Measurements from ENCODE around the gene KCNK2. TPM values are rescaled to one million over a fixed set of nuclear protein-coding genes. Genes with fewer than 3 reads are reported as not detected.

KCNK2 gene
- total RNA-seq, 1 donor: 86.9 TPM

- no peak for TF ChIP-seq CTCF (IDR thresholded peaks at IDR 0.05; ENCODE audit: extremely low read depth, low read depth, low read length)
- Histone ChIP-seq H3K27me3 (ENCODE audit: insufficient read depth, low read length) (no peaks in the 10 kb centered on the region), H3K4me1 (ENCODE audit: insufficient read depth, low read length) (peaks cover 11% of the 10 kb centered on the region), H3K4me2 (ENCODE audit: insufficient read depth, low read length) (no peak overlapping the region), H3K9me3 (ENCODE audit: low read depth, low read length) (no peaks in the 10 kb centered on the region), H3K27ac (ENCODE audit: low read depth, low read length) (no peak overlapping the region), H2AFZ (ENCODE audit: low read length) (no peak overlapping the region), H3K4me3 (ENCODE audit: insufficient read depth, low read length) (no peak overlapping the region), H4K20me1 (ENCODE audit: insufficient read depth, low read length) (no peaks in the 10 kb centered on the region), H3K36me3 (ENCODE audit: insufficient read depth, low read length) (peaks cover 5% of the 10 kb centered on the region), H3K79me2 (ENCODE audit: insufficient read depth, low read length) (peaks cover 55% of the 10 kb centered on the region)
- no peak for DNase-seq (ENCODE audit: insufficient read length, low spot score, missing footprints)
These were observed 51.0 kb downstream of the KCNK2 start for GRCh38 chr1:215133532-215133931.

DNA sequence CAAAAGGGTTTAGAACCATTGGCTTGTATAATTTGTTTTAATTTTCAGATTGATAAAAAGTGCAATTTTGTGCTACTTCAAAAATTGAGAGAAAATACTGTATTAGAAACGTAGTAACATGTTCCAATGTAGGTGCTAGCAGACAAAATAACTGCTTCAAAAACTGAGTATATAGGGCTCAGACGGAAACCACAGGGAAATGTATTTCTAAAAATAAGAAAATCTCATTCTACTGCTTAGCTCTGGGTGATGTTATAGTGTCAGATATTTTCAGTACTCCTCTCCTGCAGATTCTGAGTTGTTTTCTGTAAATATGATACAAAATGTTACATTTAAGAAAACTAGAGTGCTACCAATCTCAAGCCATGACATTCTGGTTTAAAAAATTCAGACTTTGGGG is 55.4 kb downstream of the KCNK2 start:
- H4K20me1 ChIP-seq (ENCODE audit: insufficient read depth, low read length): no peaks in the 10 kb centered on the region
- H2AFZ ChIP-seq (ENCODE audit: low read length): no peak overlapping the region
- H3K27ac ChIP-seq (ENCODE audit: low read depth, low read length): no peak overlapping the region
- H3K36me3 ChIP-seq (ENCODE audit: insufficient read depth, low read length): peaks cover 5% of the 10 kb centered on the region
- H3K9me3 ChIP-seq (ENCODE audit: low read depth, low read length): peaks cover 2% of the 10 kb centered on the region
- TF ChIP-seq CTCF (IDR thresholded peaks at IDR 0.05; ENCODE audit: extremely low read depth, low read depth, low read length): no peak
- DNase-seq (ENCODE audit: insufficient read length, low spot score, missing footprints): no peak
- H3K4me3 ChIP-seq (ENCODE audit: insufficient read depth, low read length): no peak overlapping the region
- peaks cover 41% of the 10 kb centered on the region for H3K79me2 ChIP-seq (ENCODE audit: insufficient read depth, low read length)
- H3K27me3 ChIP-seq (ENCODE audit: insufficient read depth, low read length): no peaks in the 10 kb centered on the region
- no peak overlapping the region for H3K4me2 ChIP-seq (ENCODE audit: insufficient read depth, low read length)
- H3K4me1 ChIP-seq (ENCODE audit: insufficient read depth, low read length): no peaks in the 10 kb centered on the region

DNA sequence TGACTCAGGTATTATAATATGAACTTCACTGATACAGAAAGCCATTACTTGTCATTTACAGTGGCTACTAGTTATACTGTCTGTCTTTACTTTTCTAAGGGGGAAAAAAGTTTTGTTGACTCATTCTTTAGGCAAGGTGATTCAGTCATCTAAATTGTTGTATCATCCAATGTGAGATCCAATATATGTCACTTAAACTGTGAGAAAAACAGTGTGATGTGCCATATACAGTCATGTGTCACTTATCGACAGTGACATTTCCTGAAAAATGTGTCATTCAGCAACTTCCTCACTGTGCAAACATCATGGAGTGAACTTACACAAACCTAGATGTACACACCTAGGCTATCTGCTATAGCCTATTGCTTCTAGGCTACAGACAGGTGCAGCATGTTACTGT is 57.6 kb downstream of the KCNK2 start:
- Histone ChIP-seq H3K27ac (ENCODE audit: low read depth, low read length) (no peak overlapping the region), H3K36me3 (ENCODE audit: insufficient read depth, low read length) (no peaks in the 10 kb centered on the region)

GRCh38 chr1:215141460-215141859 is 58.9 kb downstream of the KCNK2 start:
- Histone ChIP-seq H3K4me1 (ENCODE audit: insufficient read depth, low read length) (peaks cover 2% of the 10 kb centered on the region), H3K9me3 (ENCODE audit: low read depth, low read length) (peaks cover 2% of the 10 kb centered on the region), H3K36me3 (ENCODE audit: insufficient read depth, low read length) (no peaks in the 10 kb centered on the region), H3K4me2 (ENCODE audit: insufficient read depth, low read length) (no peak overlapping the region), H3K27me3 (ENCODE audit: insufficient read depth, low read length) (no peaks in the 10 kb centered on the region), H3K4me3 (ENCODE audit: insufficient read depth, low read length) (no peak overlapping the region), H3K79me2 (ENCODE audit: insufficient read depth, low read length) (peaks cover 46% of the 10 kb centered on the region), H4K20me1 (ENCODE audit: insufficient read depth, low read length) (no peaks in the 10 kb centered on the region), H2AFZ (ENCODE audit: low read length) (no peak overlapping the region), H3K27ac (ENCODE audit: low read depth, low read length) (no peak overlapping the region)
- no peak for TF ChIP-seq CTCF (IDR thresholded peaks at IDR 0.05; ENCODE audit: extremely low read depth, low read depth, low read length)
- DNase-seq (ENCODE audit: insufficient read length, low spot score, missing footprints): no peak

More for the DNA sequence above, 57.6 kb downstream of the KCNK2 start:
- no peak for DNase-seq (ENCODE audit: insufficient read length, low spot score, missing footprints)
- H3K4me3 ChIP-seq (ENCODE audit: insufficient read depth, low read length): no peak overlapping the region
- peaks cover 41% of the 10 kb centered on the region for H3K79me2 ChIP-seq (ENCODE audit: insufficient read depth, low read length)
- no peaks in the 10 kb centered on the region for H4K20me1 ChIP-seq (ENCODE audit: insufficient read depth, low read length)
- no peak overlapping the region for H2AFZ ChIP-seq (ENCODE audit: low read length)
- TF ChIP-seq CTCF (IDR thresholded peaks at IDR 0.05; ENCODE audit: extremely low read depth, low read depth, low read length): no peak
- no peaks in the 10 kb centered on the region for H3K27me3 ChIP-seq (ENCODE audit: insufficient read depth, low read length)
- H3K4me1 ChIP-seq (ENCODE audit: insufficient read depth, low read length): no peaks in the 10 kb centered on the region
- no peak overlapping the region for H3K4me2 ChIP-seq (ENCODE audit: insufficient read depth, low read length)
- peaks cover 2% of the 10 kb centered on the region for H3K9me3 ChIP-seq (ENCODE audit: low read depth, low read length)
